ENCODE measurements around the gene RHBDL1. TPM values are rescaled to one million over a fixed set of nuclear protein-coding genes. Genes with fewer than 3 reads are reported as not detected.

Gene RHBDL1
- total and polyA plus RNA-seq, 10 of the 15 experiments (the other 5 are each of a cell fraction or from before 2014, with no cell fraction given) = 0.04 to 1.3 (median 0.65) TPM; not detected in 5

GRCh38 chr16:681746-682427, 6.4 kb downstream of the RHBDL1 start:
- FAIRE-seq (no peak), ATAC-seq (no peak), DNase-seq (ENCODE audit: low read depth, low spot score) (no peak)
- RAD21 ChIA-PET (ENCODE audit: unreplicated experiment) = interaction anchor here (1.2 kb wide), 1 partner anchor 8 kb away, joined by 4 read pairs; the partner anchor contains the start of gene WDR24
- in situ Hi-C loops (cut with MboI) (no loop called here), intact Hi-C loops (cut with micrococcal nuclease; ENCODE audit: unreplicated experiment) (loop anchor here (5.0 kb wide), 1 partner anchor 45 kb away; the partner anchor contains the start of gene METTL26)
- H3K4me1 ChIP-seq (ENCODE audit: control insufficient read depth, insufficient read depth, low read length) = peaks cover 15% of the 10 kb centered on the region
- TF ChIP-seq IRF5 (IDR thresholded peaks at IDR 0.05; ENCODE audit: borderline replicate concordance) = no peak
- peak; percentile 32; the same call in 1 of the 2 replicates for TF ChIP-seq POLR2A (IDR thresholded peaks at IDR 0.05; ENCODE audit: low read depth, low read length)
- TF ChIP-seq ZBED1 (IDR thresholded peaks at IDR 0.05; ENCODE audit: borderline replicate concordance) = 0 out of 2 replicates have a peak, but pooled peaks have one; percentile 11
- no peak for TF ChIP-seq ZBTB40 (IDR thresholded peaks at IDR 0.05; ENCODE audit: borderline replicate concordance)
- H3K9me3 ChIP-seq (replicated peaks; ENCODE audit: control insufficient read depth, insufficient read depth, low read length) = no peaks in the 10 kb centered on the region
- POLR2A ChIA-PET = interaction anchor here (1.6 to 2.0 kb wide), 2 partner anchors 8 to 19 kb away, joined by 3 to 13 read pairs; partner anchors contain the start of gene WDR24
- H4K20me1 ChIP-seq (ENCODE audit: control insufficient read depth, insufficient read depth) = peaks cover 6% of the 10 kb centered on the region; the same call in 1 of the 2 replicates
- CTCF ChIA-PET = no interaction called here
- no peak overlapping the region for H3K9ac ChIP-seq (ENCODE audit: control insufficient read depth, insufficient read depth, low read length)
- peaks cover 24% of the 10 kb centered on the region for H3K79me2 ChIP-seq (ENCODE audit: control insufficient read depth, insufficient read depth, low read length)
- SMC1A ChIA-PET (ENCODE audit: uncharacterized antibody, unreplicated experiment) = no interaction called here
- no peak overlapping the region for H2AFZ ChIP-seq (ENCODE audit: control insufficient read depth, low read depth, low read length)
- H3K4me3 ChIP-seq = peak overlapping the region; percentile 77
- WGBS (ENCODE audit: insufficient coverage, insufficient replicate concordance, low lambda C conversion rate, missing lambda C conversion rate) = 87% methylated on average over 28 of the region's 28 CpGs
- BruUV-seq (replicated peaks) = TSS peak; percentile 77
- H3K4me2 ChIP-seq (ENCODE audit: control insufficient read depth, insufficient read depth) = peak overlapping the region; percentile 98
- peaks cover 6 to 14% of the 10 kb centered on the region in 2 experiments; a peak in 2 of 4 replicates for H3K36me3 ChIP-seq (ENCODE audit: control insufficient read depth in 2 of 2, insufficient read depth in 2 of 2, low read length in 1 of 2)
- H3K27me3 ChIP-seq (replicated peaks in 1 of 2; ENCODE audit: control insufficient read depth in 2 of 2, insufficient read depth in 2 of 2, low read length in 1 of 2) = no peaks in the 10 kb centered on the region
- H3K27ac ChIP-seq (ENCODE audit: control insufficient read depth, insufficient read depth) = no peak overlapping the region
